ENCODE results near the gene ANXA8L1.
"Not testable (repeated sequence)": the region's sequence is repeated elsewhere in the genome, so short reads cannot be mapped to it uniquely, and the experiment has no call there.

GRCh38 chr10:46418283-46418682 is 42.7 kb downstream of the ANXA8L1 start:
- TF ChIP-seq CTCF (IDR thresholded peaks at IDR 0.05; ENCODE audit: poor library complexity); EZH2 (IDR thresholded peaks at IDR 0.05; ENCODE audit: borderline replicate concordance); EZH2phosphoT487 (IDR thresholded peaks at IDR 0.05; ENCODE audit: low read depth, severe bottlenecking, unreplicated experiment): not testable (repeated sequence)
